GM19468 (cell line): Measurements from ENCODE around the gene BATF3.
"Not testable (repeated sequence)": the region's sequence is repeated elsewhere in the genome, so short reads cannot be mapped to it uniquely, and the experiment has no call there.

Source experiments
- ATAC-seq: cut with Tn5 transposase; IDR thresholded peaks from one replicate; pipeline ENCODE4 v1.9.1; 2021; ENCODE audit warnings: mild to moderate bottlenecking, moderate library complexity, moderate number of reproducible peaks; ENCODE audit not compliant: unreplicated experiment; ENCODE audit errors: extremely low read depth

BATF3 gene

GRCh38 chr1:212666116-212666775, 33.4 kb downstream of the BATF3 start:
- ATAC-seq: no peak

- ATAC-seq: peak; percentile 72
Observed at GRCh38 chr1:212665241-212666115, 34.2 kb downstream of the BATF3 start.

- ATAC-seq: no peak
Observed at GRCh38 chr1:212664409-212665199, 35.0 kb downstream of the BATF3 start.

GRCh38 chr1:212658250-212658649, 41.4 kb downstream of the BATF3 start:
- ATAC-seq: not testable (repeated sequence)

GRCh38 chr1:212656730-212657129, 42.9 kb downstream of the BATF3 start:
- ATAC-seq: no peak

GRCh38 chr1:212655668-212656440, 43.8 kb downstream of the BATF3 start:
- no peak for ATAC-seq

- no peak for ATAC-seq
Observed at GRCh38 chr1:212652609-212653008, 47.0 kb downstream of the BATF3 start.

- no peak for ATAC-seq
Observed at GRCh38 chr1:212651977-212652376, 47.7 kb downstream of the BATF3 start.

- ATAC-seq: no peak
Observed at GRCh38 chr1:212651521-212651920, 48.1 kb downstream of the BATF3 start.

- no peak for ATAC-seq
Observed at GRCh38 chr1:212650228-212650627, 49.4 kb downstream of the BATF3 start.

- ATAC-seq: no peak
Observed at GRCh38 chr1:212649020-212649419, 50.6 kb downstream of the BATF3 start.

- ATAC-seq: no peak
Observed at GRCh38 chr1:212648431-212648830, 51.2 kb downstream of the BATF3 start.

- no peak for ATAC-seq
Observed at GRCh38 chr1:212647004-212647403, 52.6 kb downstream of the BATF3 start.

- ATAC-seq: no peak
Observed at GRCh38 chr1:212646588-212646987, 53.1 kb downstream of the BATF3 start.

- ATAC-seq: no peak
Observed at GRCh38 chr1:212645546-212646543, 53.8 kb downstream of the BATF3 start.

GRCh38 chr1:212644866-212645545, 54.6 kb downstream of the BATF3 start:
- no peak for ATAC-seq

GRCh38 chr1:212643877-212644276, 55.8 kb downstream of the BATF3 start:
- ATAC-seq: no peak

- no peak for ATAC-seq
Observed at GRCh38 chr1:212641956-212642355, 57.7 kb downstream of the BATF3 start.
